GM23248 (cell line): ENCODE measurements around the gene CTPS2. TPM values are rescaled to one million over a fixed set of nuclear protein-coding genes. Genes with fewer than 3 reads are reported as not detected.

Source experiments
- DNase-seq: peaks from one replicate; pipeline ENCODE4 v3.0.0-alpha.2; 2015
- H2AFZ ChIP-seq: fragments of 200-600 bp; sonication (generic); 2 replicates; pipeline ENCODE4 v1.6.1; 2016; ENCODE audit warnings: antibody characterized with exemption
- H3F3A ChIP-seq: fragments of 200-600 bp; sonication (generic); 2 replicates; pipeline ENCODE4 v1.6.1; 2016; ENCODE audit warnings: mild to moderate bottlenecking, antibody characterized with exemption, mixed run types; ENCODE audit not compliant: insufficient read depth
- H3K27ac ChIP-seq: fragments of 200-600 bp; sonication (generic); 2 replicates; pipeline ENCODE4 v1.5.1; 2016; ENCODE audit warnings: mild to moderate bottlenecking
- H3K27me3 ChIP-seq: fragments of 200-600 bp; sonication (generic); replicated peaks from 2 replicates; pipeline ENCODE4 v1.6.1; 2016; ENCODE audit warnings: mild to moderate bottlenecking; ENCODE audit not compliant: insufficient read depth
- H3K36me3 ChIP-seq: fragments of 200-600 bp; sonication (generic); 2 replicates; pipeline ENCODE4 v1.6.1; 2016; ENCODE audit warnings: low read depth, mild to moderate bottlenecking
- H3K4me1 ChIP-seq: fragments of 200-600 bp; sonication (generic); 2 replicates; pipeline ENCODE4 v1.6.1; 2016; ENCODE audit warnings: mild to moderate bottlenecking; ENCODE audit not compliant: insufficient read depth
- H3K4me2 ChIP-seq: fragments of 200-600 bp; sonication (generic); one replicate; pipeline ENCODE4 v1.6.1; 2016; ENCODE audit warnings: mild to moderate bottlenecking; ENCODE audit not compliant: unreplicated experiment
- H3K4me3 ChIP-seq: fragments of 200-600 bp; sonication (generic); 2 replicates; pipeline ENCODE4 v1.5.1; 2016; ENCODE audit warnings: mild to moderate bottlenecking
- H3K79me2 ChIP-seq: fragments of 200-600 bp; sonication (generic); 2 replicates; pipeline ENCODE4 v1.6.1; 2016; ENCODE audit warnings: mild to moderate bottlenecking; ENCODE audit not compliant: insufficient read depth
- H3K9ac ChIP-seq: fragments of 200-600 bp; sonication (generic); 2 replicates; pipeline ENCODE4 v1.6.1; 2016; ENCODE audit warnings: mild to moderate bottlenecking
- H3K9me2 ChIP-seq: fragments of 200-600 bp; sonication (generic); 2 replicates; pipeline ENCODE4 v1.6.1; 2016; ENCODE audit warnings: mixed run types, mild to moderate bottlenecking, moderate library complexity; ENCODE audit not compliant: insufficient read depth
- H3K9me3 ChIP-seq: fragments of 200-600 bp; sonication (generic); one replicate; pipeline ENCODE4 v1.6.1; 2017; ENCODE audit warnings: low read depth
- H4K20me1 ChIP-seq: fragments of 200-600 bp; sonication (generic); 2 replicates; pipeline ENCODE4 v1.6.0; 2016; ENCODE audit not compliant: insufficient read depth
- EZH2 ChIP-seq: fragments of 200-600 bp; sonication (generic); IDR thresholded peaks from 2 replicates; pipeline ENCODE4 v1.6.1; 2018; ENCODE audit warnings: antibody characterized with exemption, mild to moderate bottlenecking; ENCODE audit not compliant: insufficient read depth, poor library complexity, severe bottlenecking
- EZH2phosphoT487 ChIP-seq: fragments of 200-600 bp; sonication (generic); IDR thresholded peaks from 2 replicates; pipeline ENCODE4 v1.6.1; 2018; ENCODE audit warnings: antibody characterized with exemption, moderate library complexity, mild to moderate bottlenecking, low read depth; ENCODE audit not compliant: insufficient read depth
- WGBS, 2 experiments: methylation state at CpG; one replicate each; pipeline ENCODE4 v1.1.6; 2015 to 2017; ENCODE audit warnings: low lambda C conversion rate in 2 of 2, low coverage in 1 of 2; ENCODE audit errors: missing lambda C conversion rate in 2 of 2; 5-methylcytosine and 5-hydroxymethylcytosine counted together
- in situ Hi-C: fragments of 300-500 bp; cut with MboI; formaldehyde crosslinking; loops from 2 replicates; pipeline ENCODE4 v1.15.0; 2020
- polyA plus RNA-seq: library from polyadenylated mRNA; unstranded; fragments of >200 nt; fragmentation: Nextera tagmentation; extraction: Ambion mirVana; gene quantifications from 2 replicates; pipeline ENCODE4 v1.2.1, GENCODE V29; 2016
- total RNA-seq: library from RNA; depleted of rRNA; stranded (reverse); fragments of >200 nt; shearing (Covaris generic); gene quantifications from 2 replicates; pipeline ENCODE4 v1.2.3, GENCODE V29; 2014

The CTPS2 gene
- total and polyA plus RNA-seq, 2 experiments from 2014 or later = 4.4 to 5.8 TPM

GRCh38 chrX:16678689-16679088, 33.8 kb downstream of the CTPS2 start:
- H3K4me1 ChIP-seq = no peaks in the 10 kb centered on the region
- H3K9me3 ChIP-seq = no peaks in the 10 kb centered on the region
- no peak overlapping the region for H3K9ac ChIP-seq
- no peak for DNase-seq
- no peak overlapping the region for H3K4me3 ChIP-seq
- H3K27ac ChIP-seq = no peak overlapping the region
- no peak overlapping the region for H2AFZ ChIP-seq
- no peaks in the 10 kb centered on the region for H3K36me3 ChIP-seq
- H3K9me2 ChIP-seq = no peaks in the 10 kb centered on the region
- no peak overlapping the region for H3K4me2 ChIP-seq
- WGBS, 2 experiments = 90 to 97% methylated on average over 7 to 11 of the region's 11 CpGs
- H4K20me1 ChIP-seq = no peaks in the 10 kb centered on the region
- in situ Hi-C loops = loop anchor here (10.0 kb wide), 1 partner anchor 554 kb away; the partner anchor contains the start of gene GRPR
- no peaks in the 10 kb centered on the region for H3F3A ChIP-seq
- H3K79me2 ChIP-seq = no peaks in the 10 kb centered on the region
- TF ChIP-seq EZH2phosphoT487 = no peak
- TF ChIP-seq EZH2 = no peak
- no peaks in the 10 kb centered on the region for H3K27me3 ChIP-seq

GRCh38 chrX:16671005-16671404, 41.5 kb downstream of the CTPS2 start:
- Histone ChIP-seq H3K4me2 (no peak overlapping the region), H3F3A (no peaks in the 10 kb centered on the region), H3K4me3 (no peak overlapping the region), H3K9ac (no peak overlapping the region), H3K79me2 (no peaks in the 10 kb centered on the region), H3K27ac (no peak overlapping the region), H3K27me3 (no peaks in the 10 kb centered on the region), H2AFZ (no peak overlapping the region), H4K20me1 (no peaks in the 10 kb centered on the region), H3K9me2 (no peaks in the 10 kb centered on the region), H3K4me1 (peaks cover 7% of the 10 kb centered on the region; the same call in 1 of the 2 replicates), H3K36me3 (no peaks in the 10 kb centered on the region), H3K9me3 (no peaks in the 10 kb centered on the region)
- TF ChIP-seq EZH2 = no peak
- in situ Hi-C loops = loop anchor here (10.0 kb wide), 1 partner anchor 546 kb away; the partner anchor contains the start of gene GRPR
- peak; percentile 59 for DNase-seq

DNA sequence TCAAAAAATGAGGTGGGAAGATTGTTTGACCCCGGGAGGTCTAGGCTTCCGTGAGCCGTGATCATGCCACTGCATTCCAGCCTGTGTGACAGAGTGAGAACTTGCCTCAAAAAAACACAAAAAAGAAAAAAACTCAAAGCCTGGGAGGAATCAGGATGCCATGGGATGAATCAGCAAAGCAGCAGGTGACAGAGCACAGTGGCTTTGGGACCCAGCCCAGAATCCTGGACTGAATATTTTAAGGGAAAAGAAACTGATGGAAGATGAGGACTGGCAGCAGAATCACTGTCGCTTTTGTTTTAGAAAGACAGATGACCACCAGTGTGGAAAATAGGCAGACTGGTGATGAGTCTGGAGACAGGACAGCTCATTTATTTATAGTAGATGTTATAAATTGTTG, 45.9 kb downstream of the CTPS2 start:
- H3K4me3 ChIP-seq = no peak overlapping the region
- peak; percentile 53 for DNase-seq
- no peaks in the 10 kb centered on the region for H3K9me3 ChIP-seq
- no peak overlapping the region for H3K27ac ChIP-seq
- TF ChIP-seq EZH2phosphoT487 (no peak), EZH2 (no peak)
- H3F3A ChIP-seq = peaks cover 13% of the 10 kb centered on the region; the same call in 1 of the 2 replicates
- H2AFZ ChIP-seq = no peak overlapping the region
- no peaks in the 10 kb centered on the region for H3K79me2 ChIP-seq
- H3K9ac ChIP-seq = no peak overlapping the region
- H3K27me3 ChIP-seq = no peaks in the 10 kb centered on the region
- 16 to 48% methylated on average over 3 to 4 of the region's 4 CpGs for WGBS, 2 experiments
- H3K4me2 ChIP-seq = no peak overlapping the region
- in situ Hi-C loops = no loop called here
- H3K9me2 ChIP-seq = no peaks in the 10 kb centered on the region
- no peaks in the 10 kb centered on the region for H4K20me1 ChIP-seq
- H3K4me1 ChIP-seq = peaks cover 15% of the 10 kb centered on the region
- no peaks in the 10 kb centered on the region for H3K36me3 ChIP-seq

DNA sequence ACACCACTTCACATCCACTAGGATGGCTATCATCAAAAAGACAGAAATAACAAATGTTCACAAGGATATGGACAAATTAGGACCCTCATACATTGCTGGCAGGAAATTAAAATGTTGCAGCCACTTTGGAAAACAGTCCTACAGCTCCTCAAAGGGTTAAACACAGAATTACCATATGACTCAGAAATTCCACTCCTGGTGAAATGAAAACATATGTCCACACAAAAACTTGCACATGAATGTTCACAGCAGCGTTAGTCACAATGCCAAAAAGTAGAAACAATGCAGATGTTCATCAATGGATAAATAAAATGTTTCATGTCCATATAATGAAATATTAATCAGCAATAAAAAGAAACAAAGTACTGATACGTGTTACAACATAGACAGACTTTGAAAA, 47.4 kb downstream of the CTPS2 start:
- H3K9ac ChIP-seq = no peak overlapping the region
- no peaks in the 10 kb centered on the region for H3K27me3 ChIP-seq
- H3K4me1 ChIP-seq = peaks cover 15% of the 10 kb centered on the region
- no peaks in the 10 kb centered on the region for H4K20me1 ChIP-seq
- H3K27ac ChIP-seq = no peak overlapping the region
- H3K4me2 ChIP-seq = no peak overlapping the region
- no peaks in the 10 kb centered on the region for H3K79me2 ChIP-seq
- peaks cover 13% of the 10 kb centered on the region; the same call in 1 of the 2 replicates for H3F3A ChIP-seq
- H2AFZ ChIP-seq = no peak overlapping the region
- H3K36me3 ChIP-seq = no peaks in the 10 kb centered on the region
- 4 to 16% methylated on average over 2 of the region's 2 CpGs for WGBS, 2 experiments
- in situ Hi-C loops = no loop called here
- no peaks in the 10 kb centered on the region for H3K9me2 ChIP-seq
- H3K4me3 ChIP-seq = no peak overlapping the region
- peak; percentile 54 for DNase-seq
- TF ChIP-seq EZH2phosphoT487 (no peak), EZH2 (no peak)
- no peaks in the 10 kb centered on the region for H3K9me3 ChIP-seq

DNA sequence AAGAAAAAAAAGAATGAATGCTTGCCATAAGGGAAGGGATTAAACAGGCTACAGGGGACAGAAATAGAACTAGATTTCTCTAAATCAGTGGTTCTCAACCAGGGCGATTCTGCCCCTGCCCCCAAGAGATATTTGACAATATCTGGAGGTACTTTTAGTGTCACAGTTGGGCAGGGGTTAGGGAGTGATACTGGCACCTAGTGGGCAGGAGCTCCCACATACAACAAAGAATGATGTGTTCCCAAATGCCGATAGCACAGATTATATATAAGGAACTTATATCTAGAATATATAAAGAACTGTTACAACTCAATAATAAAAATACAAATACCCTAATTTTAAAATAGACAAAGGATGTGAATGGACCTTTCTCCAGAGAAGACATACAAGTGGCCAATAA, 47.8 kb downstream of the CTPS2 start:
- Histone ChIP-seq H3K4me2 (no peak overlapping the region), H2AFZ (no peak overlapping the region), H3K9me2 (no peaks in the 10 kb centered on the region), H3K27me3 (no peaks in the 10 kb centered on the region), H3K4me1 (peaks cover 15% of the 10 kb centered on the region), H3K36me3 (no peaks in the 10 kb centered on the region), H3F3A (peaks cover 13% of the 10 kb centered on the region; the same call in 1 of the 2 replicates), H3K9ac (no peak overlapping the region), H3K4me3 (no peak overlapping the region), H4K20me1 (no peaks in the 10 kb centered on the region), H3K9me3 (no peaks in the 10 kb centered on the region), H3K27ac (no peak overlapping the region), H3K79me2 (no peaks in the 10 kb centered on the region)
- in situ Hi-C loops = no loop called here
- no peak for TF ChIP-seq EZH2
- no peak for DNase-seq
- WGBS, 2 experiments = 90 to 94% methylated on average over 2 of the region's 2 CpGs
